ENCODE data around the gene BORCS6. TPM values are rescaled to one million over a fixed set of nuclear protein-coding genes. Genes with fewer than 3 reads are reported as not detected.

Gene BORCS6
- total and polyA plus RNA-seq, 9 of the 15 experiments (the other 6 are each of a cell fraction or from before 2014, with no cell fraction given): 0.01 to 7.4 (median 2.3) TPM

- Histone ChIP-seq H3K36me3 (ENCODE audit: control insufficient read depth, insufficient read depth, low read length) (peaks cover 69% of the 10 kb centered on the region; the same call in 2 of the 3 replicates), H3K79me2 (ENCODE audit: control insufficient read depth, insufficient read depth, low read length) (peaks cover 15% of the 10 kb centered on the region), H3K9me1 (ENCODE audit: control insufficient read depth, insufficient read depth, low read length) (no peaks in the 10 kb centered on the region), H3K27ac (ENCODE audit: extremely low read depth, low read depth, low read length) (no peak overlapping the region), H3K4me1 (replicated peaks in 1 of 2; ENCODE audit: control insufficient read depth in 2 of 2, insufficient read depth in 2 of 2, low read length in 2 of 2) (peaks cover 0 to 29% of the 10 kb centered on the region in 2 experiments; a peak in 3 of 5 replicates), H3K4me2 (ENCODE audit: insufficient read depth, low read length) (no peak overlapping the region), H3K4me3 (no peak overlapping the region), H3K9me3 (replicated peaks; ENCODE audit: control insufficient read depth, insufficient read depth, low read depth, low read length) (no peaks in the 10 kb centered on the region), H3K27me3 (ENCODE audit: control insufficient read depth in 2 of 2, insufficient read depth in 2 of 2, low read length in 2 of 2) (no peaks in the 10 kb centered on the region), H4K20me1 (replicated peaks; ENCODE audit: control insufficient read depth, insufficient read depth, low read length) (0 out of 2 replicates have a peak, but pooled peaks cover 4% of the 10 kb centered on the region), H2AFZ (ENCODE audit: low read depth, low read length) (no peak overlapping the region), H3K9ac (ENCODE audit: insufficient read depth in 1 of 2, low read depth in 2 of 2, low read length in 2 of 2) (no peak overlapping the region)
- intact Hi-C loops (cut with micrococcal nuclease): no loop called here
- CTCF ChIA-PET (ENCODE audit: low intra/inter-chr PET ratio): no interaction called here
- FAIRE-seq (no peak), ATAC-seq (no peak), DNase-seq (ENCODE audit: extremely low read depth in 1 of 4, low spot score in 3 of 4) (no peak)
- no TSS peak for BruUV-seq (replicated peaks)
- TF ChIP-seq ATF7 (IDR thresholded peaks at IDR 0.05): no peak
- TF ChIP-seq HLTF (IDR thresholded peaks at IDR 0.05): no peak
- TF ChIP-seq MAFF (IDR thresholded peaks at IDR 0.05; ENCODE audit: low read length): no peak
- TF ChIP-seq ZNF785 (CRISPR knock-in tag; IDR thresholded peaks at IDR 0.05): no peak
- no peak for TF ChIP-seq E2F8 (IDR thresholded peaks at IDR 0.05; ENCODE audit: low read depth, partially characterized antibody)
- no peak for TF ChIP-seq KLF6 (CRISPR knock-in tag; IDR thresholded peaks at IDR 0.05; ENCODE audit: borderline replicate concordance)
- 88% methylated on average over 8 of the region's 14 CpGs for WGBS (ENCODE audit: insufficient coverage, low coverage, missing lambda C conversion rate)
- POLR2A ChIA-PET: interaction anchor here (0.6 kb wide), 1 partner anchor 8 kb away, joined by 3 read pairs; no protein-coding TSS in a partner anchor
- in situ Hi-C loops (cut with MboI): no loop called here
These were observed 43.4 kb downstream of the BORCS6 start for GRCh38 chr17:8146381-8147140.
